GM21367 (cell line): ENCODE results near the gene UNC5C.

Experiments used
- ATAC-seq: cut with Tn5 transposase; IDR thresholded peaks from one replicate; pipeline ENCODE4 v1.9.1; 2021; ENCODE audit not compliant: unreplicated experiment

The UNC5C gene

DNA sequence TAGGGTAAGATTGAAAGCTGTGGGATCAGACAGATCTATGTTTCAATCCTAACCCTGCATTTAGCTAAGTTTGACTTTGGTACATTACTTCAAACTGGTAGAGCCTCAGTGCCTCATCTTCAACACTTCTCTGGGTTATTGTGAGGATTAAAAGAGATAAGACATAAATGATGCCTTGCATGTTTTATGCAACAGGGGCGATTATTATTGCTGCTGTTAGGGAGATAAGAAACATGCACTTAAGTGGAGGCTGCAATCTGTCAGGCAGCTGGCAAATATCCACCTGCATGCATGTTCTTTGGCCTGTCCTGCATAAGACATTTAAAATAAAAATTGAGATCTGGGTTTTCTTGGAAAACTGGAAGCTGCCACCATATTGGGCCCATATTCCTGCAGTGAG is 24.6 kb downstream of the UNC5C start:
- no peak for ATAC-seq

DNA sequence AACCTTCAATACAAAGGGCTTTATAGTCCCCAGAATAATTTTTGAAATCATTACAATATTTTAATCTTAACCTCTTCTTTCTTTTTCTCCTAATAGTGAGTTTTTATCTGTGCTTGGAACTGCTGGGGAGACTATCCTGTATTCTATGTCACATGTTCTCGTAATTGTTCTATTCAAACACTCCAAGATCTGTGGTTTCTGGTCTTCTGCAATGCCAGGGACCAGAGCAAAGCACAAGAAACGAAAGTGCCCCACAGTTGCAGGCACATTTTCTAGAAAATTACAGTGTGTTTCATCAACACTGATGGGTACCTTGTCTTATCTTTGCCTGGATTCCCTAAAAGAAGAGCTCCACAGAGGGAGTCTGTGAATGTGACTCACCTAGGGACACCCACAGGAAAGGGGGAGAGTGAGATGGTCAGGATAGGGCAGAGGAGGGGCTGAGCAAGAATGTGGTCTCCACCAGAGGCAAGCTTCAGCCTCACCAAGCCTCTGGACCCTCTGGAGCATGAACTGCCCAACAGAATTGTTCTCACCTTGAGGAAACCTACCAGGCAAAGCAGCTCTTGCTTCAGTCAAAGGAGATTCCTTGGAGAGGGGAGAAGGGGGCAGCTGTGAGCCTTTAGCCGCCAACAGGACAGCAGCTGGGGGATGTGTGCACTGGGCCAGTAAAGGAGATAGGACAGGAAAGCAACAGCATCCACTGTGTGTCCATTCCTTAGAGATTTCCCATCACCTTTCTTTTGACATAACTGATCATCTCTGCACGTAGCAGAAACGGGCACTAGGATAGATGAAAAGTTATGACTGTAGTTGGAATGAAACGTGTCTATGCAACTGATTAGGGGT is 25.9 kb downstream of the UNC5C start:
- no peak for ATAC-seq

DNA sequence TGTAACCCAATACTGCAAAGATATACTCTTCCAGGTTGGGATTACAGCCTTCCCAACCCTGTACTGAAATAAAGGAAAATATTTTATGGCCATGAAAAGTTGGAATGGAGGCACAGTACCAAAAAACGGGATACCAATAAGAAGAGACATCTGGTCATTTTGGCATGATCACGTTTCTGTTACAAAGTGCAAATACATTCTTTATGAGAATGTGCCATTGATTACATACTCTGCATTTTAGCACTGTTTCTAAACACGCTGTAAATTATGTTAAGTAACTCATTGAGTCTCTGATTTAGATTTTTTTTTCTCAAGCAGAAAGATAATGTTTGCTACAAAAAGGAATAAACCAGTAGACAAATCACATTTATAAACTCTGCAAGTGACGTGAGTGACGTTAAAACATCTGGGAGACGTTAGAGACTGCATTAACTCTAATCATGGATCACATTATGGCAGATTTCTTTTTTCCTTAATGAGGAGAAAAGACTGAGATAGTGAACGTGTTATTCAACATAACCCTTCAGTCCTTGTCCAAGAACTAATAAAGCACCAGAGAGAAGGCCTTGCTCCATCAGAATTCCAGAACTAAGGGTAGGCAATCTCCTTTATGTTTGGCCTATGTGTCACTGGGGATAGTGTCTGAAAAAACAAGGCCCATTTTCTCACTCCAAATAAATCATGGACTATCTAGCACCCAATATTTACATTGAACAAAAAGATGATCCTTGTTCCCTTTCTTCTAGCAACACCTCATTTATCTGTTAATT is 31.0 kb downstream of the UNC5C start:
- ATAC-seq, result no peak

DNA sequence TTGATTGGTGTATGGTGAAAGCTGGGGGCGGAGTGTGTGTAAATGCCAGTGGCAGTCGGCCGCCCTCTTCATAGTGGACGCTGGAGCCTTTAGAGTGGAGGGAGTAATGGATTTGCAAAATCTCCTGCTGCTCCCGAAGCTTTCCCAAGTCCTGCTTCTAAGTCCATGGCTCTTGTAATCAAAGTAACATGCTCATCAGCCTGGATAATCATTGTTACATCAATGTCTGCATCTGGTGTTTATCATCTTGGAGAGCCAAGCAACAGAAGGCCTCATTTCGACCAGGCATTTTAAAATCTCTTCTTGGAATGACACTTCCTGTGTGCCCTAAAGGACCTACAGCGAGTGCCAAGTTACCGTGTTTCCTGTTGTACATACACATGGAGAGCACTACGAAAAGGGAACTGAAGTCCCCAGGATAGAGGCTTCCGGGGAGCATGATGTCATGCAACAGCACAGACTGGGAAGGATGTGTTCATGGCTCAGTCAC is 32.2 kb downstream of the UNC5C start:
- ATAC-seq, result no peak

DNA sequence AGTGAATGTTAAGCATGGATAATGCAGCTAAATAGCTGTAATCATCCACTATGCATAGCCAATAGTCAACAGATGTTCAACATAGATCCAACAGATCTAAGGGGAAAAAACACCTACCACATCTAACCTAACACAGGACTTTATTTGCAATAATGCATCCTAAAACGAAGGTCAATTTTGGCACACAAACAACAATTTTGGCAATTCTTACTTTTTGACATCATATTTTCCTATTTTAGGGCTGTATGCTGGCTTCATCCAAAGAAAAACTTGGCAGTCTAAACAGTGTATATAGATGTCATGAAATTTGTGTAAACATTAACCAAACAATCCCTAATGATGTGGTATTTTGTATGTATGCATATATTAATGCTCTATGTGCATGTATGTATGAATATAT is 33.2 kb downstream of the UNC5C start:
- no peak for ATAC-seq

DNA sequence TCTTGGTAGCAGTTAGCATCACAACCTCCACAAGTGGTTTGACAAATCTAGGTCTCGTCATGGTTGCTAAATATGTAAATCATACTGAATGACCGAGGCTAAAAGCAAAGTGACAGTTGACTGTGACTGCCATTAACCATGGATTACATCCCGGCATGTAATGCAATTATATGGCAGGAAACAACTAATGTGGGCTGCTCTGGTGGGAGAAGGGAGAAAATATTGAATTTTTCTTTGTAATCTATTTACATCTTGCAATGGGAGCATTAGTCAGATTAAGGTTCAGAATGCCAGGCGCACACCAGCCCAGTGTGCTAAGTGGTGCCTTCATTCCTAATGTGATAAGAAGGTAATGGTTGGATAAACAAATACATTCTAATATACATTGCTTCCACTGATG is 35.8 kb downstream of the UNC5C start:
- ATAC-seq, result no peak

DNA sequence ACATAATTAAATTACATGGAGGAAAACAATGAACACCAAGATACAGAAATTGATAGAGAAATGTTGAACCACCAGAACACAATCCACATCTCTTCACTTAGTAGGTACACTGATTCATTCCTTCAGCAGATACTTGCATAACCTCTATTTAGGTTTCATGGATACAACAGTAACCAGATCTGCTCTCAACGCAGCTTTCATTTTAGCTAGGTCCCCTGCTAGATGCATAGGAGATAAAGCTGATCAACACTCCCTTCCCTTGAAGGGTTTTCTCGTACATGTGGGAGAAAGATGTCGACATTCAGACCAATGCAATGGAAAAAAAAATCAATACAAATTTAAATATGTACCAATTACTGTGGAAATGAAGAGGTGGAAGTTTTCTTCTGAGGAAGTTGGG is 37.3 kb downstream of the UNC5C start:
- no peak for ATAC-seq

DNA sequence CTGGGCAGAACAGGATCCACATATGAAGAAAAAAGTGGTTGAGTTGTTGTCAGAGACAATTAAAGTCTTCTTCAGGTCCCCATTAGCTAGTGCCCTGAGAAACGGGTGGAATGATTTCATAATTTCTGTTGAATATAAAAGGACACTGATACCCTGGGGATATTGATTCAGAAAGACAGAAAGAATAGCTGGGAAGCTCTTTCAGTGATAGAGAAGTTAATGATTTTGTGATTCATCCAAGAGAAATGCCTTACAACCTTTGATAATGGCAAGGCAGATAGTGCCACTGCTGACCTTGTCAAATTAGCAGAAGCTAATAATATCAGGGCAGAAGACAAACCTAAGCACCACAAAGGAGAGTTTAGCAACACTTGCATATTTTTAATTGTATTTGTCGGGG is 37.9 kb downstream of the UNC5C start:
- no peak for ATAC-seq

DNA sequence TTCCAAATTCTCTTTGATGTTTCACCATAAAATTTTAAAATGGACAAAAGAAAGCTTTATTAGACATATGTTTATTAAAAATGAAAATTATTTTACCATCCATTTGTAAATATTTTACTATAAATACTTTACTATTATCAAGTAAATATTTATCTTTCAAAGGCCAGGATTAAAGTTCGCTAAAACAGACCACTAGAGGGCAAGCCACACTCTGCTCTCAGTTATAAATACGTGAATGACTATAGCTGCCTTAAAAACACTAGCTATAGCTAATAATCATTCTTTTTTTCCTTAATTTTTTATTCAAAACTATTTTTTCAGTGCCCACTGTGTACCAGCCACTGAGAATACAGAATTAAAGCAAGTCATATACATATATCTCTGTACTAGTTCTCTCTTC is 38.6 kb downstream of the UNC5C start:
- no peak for ATAC-seq

DNA sequence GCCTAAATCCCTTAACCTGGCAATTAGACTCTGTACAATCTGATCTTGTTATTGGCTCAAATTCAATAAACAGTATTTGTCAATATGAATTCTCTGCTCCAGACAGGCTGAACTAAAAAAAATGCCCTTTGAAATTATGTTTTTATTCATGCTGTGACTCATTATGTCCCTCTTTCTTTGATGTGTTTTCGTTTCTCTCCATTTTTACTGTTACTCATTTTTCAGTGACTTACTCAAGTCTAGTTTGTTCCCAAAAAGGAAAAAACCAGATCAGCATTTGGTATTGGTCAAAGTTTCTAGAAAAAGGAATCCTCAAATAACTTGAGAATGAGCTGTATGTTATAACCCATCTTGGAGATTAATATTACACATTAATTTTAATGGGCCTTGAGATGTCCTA is 40.4 kb downstream of the UNC5C start:
- no peak for ATAC-seq

DNA sequence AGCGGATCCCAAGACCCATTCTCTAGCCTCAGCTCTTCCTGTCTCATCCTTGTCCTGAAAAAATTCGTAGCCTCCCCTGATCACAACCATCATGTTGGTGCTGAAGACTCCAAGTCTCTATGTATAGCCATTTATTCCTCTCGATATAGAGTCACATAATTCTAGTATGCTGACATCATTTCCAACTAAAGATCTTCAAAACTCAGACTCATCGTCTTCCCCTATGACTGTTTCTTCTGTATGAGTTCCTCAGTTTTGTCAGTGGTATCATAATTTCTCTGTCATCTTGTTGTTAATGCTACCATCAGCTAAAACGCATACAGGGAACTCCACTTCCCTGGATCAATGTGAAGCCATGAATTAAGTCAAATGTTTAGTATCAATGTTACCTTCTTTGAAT is 41.2 kb downstream of the UNC5C start:
- ATAC-seq, result no peak

DNA sequence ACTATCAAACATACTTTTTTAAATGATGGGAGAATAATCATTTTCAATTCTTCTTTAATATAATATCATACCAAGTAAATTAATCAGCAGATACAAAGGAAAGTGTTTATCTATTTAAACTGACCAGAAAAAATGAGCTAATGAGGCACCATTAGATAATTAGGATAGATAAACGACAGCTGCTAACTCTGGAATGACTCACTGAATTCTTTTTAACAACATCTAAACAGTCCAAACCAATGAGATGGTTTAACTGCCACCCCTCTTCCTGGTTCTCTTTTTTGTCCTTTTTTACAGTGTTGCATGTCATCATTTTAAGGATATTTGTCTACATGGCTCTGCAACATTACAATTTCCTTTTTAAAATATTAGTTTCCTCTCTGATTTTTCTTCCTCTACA is 41.6 kb downstream of the UNC5C start:
- ATAC-seq, result no peak

DNA sequence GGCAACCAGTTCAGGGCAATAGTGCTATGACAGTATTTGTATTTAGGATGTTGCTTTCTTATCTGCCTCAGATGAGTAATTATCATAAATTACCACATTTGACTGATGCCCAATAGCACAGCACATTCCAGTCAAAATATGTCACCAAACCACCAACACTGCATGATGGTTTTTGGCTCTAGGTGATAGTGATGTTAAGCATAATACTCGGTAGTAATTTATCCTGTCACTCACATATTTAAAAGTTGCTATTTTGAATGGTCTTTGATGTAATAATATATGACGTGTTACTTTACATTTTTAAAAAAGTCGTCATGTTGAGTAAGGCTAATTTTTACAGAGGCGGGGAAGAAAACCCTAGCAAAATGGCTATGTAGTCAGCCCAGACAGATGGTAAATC is 42.5 kb downstream of the UNC5C start:
- no peak for ATAC-seq

DNA sequence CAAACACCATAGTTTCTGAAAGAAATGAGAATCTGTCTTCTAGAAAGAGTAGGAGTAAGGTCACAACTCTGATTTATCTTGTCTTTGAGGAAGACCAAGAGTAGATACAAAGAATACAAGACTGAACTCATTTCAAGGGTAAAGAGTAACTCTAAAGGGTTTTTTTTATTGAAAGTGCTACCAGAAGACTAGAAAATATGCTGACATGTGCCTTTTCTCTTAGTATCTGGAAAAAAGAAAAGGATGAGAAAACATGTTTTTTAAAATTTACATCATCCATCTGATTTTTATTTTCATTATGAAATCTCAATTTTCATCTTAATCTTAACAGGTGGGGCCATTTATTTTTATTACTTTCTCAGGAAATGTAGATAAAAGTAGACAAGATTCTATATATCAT is 43.0 kb downstream of the UNC5C start:
- no peak for ATAC-seq

DNA sequence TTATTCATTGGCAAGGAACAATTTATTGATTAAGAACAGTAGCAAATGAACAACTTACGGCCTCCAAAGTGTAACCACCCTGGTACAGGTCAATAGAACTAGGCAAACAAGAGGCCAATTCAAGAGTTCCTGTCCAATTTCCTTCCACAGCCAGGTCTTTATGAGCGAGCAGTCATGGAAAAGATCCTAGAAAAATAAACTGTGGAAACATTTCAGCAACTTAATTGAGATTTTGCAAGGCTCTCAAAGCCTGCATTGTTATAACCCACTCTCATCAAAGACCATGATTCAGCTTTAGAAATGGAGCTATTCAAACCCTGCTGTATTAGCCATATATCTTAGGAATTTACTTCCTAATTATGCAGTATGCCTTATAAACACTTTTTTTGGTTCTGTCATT is 43.6 kb downstream of the UNC5C start:
- ATAC-seq, result no peak

DNA sequence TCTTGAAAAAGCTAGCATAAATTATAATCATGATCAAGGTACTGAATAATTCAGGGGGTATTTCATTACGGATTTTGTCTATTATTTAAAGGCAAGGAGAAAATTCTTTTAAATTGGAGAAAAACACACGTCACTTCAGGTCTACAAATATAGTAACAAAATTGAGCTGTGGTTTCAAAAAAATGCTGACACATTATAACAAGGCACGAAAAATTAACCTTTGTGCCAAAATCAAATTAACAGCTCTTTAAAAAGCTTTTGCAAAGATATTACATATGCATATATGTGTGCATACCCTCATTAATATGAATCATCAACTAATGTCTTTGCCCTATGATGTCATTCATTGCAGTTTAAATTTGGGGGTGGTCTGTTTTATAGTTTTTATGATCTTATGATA is 44.3 kb downstream of the UNC5C start:
- no peak for ATAC-seq

DNA sequence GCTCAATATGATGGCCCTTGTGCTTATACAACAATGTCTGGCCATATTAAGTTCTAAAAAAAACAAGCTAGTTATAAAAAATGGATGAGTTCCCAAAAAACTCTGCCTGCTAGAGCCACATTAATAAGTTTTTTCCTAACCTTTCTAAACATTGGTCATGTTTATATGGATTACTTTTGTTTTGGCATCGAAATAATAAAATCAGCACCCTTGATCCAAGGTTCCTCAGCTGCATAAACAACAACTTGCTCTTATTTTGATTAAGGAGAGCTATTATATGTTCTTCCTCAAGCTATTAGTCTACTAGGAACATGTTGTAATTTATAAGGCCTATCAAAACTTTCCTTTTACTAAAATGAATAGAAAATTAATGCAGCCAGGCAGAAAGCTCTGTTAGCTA is 48.4 kb downstream of the UNC5C start:
- no peak for ATAC-seq

DNA sequence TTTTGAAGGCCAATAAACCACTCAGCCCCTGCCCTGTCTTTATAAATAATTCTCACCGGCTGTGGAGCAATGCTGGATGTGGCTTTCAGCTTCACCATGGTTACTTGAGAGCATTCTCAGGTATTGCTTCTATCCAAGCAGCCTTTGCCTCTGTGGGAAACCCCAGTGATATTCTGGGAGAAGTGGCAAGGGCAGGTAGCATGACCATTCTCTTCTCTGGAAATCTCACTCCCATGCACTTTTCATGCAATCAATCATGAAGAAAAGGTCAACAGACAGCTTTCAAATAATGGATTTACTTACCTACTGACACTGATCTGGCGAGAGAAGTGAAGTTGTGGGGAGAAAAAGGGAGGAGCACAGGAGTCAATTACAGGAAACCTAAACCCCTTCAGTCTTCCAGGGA is 49.5 kb downstream of the UNC5C start:
- ATAC-seq, result no peak

DNA sequence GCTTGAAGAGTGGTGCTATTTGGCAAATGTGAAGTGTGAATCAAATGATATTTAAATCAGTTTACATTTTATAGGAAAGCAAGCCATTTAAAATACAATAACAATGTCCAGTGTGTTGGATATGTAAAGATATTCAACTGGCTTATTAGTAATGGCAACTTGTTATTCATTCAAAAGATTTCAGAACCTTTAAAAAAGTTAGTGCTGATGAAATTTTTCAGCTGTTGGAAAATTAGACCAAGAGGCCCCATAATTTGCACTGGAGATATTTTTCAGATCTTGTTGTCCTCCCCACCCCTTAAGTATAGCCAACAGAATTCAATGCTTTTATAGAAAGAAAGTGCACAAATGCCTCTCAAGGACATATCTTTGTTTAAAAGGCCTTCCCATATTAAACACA is 54.6 kb downstream of the UNC5C start:
- ATAC-seq, result no peak

DNA sequence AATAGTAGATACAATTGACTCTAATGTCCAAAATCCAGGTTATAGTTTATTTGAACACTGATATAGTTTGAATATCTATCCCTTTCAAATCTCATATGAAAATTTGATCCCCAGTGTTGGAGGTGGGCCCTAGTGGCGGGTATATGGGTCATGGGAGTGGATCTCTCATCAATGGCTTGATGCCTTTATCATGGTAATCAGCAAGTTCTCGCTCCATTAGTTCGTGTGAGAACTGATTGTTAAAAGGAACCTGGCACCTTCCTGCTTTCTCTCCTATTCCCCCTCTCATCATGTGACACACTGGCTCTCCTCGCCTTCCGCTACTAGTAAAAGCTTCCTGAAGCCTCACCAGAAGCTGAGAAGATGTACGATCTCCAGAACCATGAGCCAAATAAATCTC is 70.1 kb downstream of the UNC5C start:
- ATAC-seq, result no peak

DNA sequence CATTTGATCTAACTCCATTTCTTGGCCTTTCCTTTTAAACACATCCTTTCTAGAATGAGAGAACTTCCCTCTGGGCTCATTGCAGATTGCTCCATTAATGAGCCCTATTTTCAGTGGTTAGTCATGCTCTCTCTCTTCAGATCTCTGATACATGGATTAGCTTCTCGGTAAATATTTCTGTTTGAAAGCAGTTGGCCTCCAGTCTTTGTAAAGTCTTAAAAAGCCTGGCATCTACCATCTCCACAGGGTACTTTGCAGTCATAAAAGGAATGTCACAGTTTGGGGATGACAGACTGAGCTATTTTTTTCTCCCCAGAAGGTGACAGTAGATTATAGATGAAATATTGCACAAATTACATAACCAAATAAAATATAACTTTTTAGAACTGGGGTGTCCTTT is 72.7 kb downstream of the UNC5C start:
- no peak for ATAC-seq

DNA sequence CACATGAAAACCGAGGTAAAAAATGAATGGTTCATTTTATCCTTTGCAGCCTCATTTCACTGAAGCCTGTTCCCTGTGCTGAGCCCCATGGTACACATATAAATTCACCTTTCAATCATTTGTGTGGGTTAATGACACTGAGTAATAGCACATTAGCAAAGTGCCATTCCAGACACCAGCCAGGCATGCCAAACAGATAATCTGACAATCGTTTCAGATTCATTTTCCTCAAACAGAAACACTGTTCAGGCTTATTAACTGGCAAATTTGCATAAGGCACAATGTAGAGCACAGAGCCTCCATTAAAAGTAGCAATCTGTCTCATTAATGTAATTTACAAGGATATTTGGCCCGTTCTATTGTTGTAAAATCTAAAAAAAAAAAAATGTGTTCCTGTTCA is 76.2 kb downstream of the UNC5C start:
- ATAC-seq, result no peak
